GM23248 (cell line): ENCODE measurements around the gene ORMDL2. TPM values are rescaled to one million over a fixed set of nuclear protein-coding genes. Genes with fewer than 3 reads are reported as not detected.

Experiments
- DNase-seq: peaks from one replicate; pipeline ENCODE4 v3.0.0-alpha.2; 2015
- H2AFZ ChIP-seq: fragments of 200-600 bp; sonication (generic); 2 replicates; pipeline ENCODE4 v1.6.1; 2016; ENCODE audit warnings: antibody characterized with exemption
- H3F3A ChIP-seq: fragments of 200-600 bp; sonication (generic); 2 replicates; pipeline ENCODE4 v1.6.1; 2016; ENCODE audit warnings: mild to moderate bottlenecking, antibody characterized with exemption, mixed run types; ENCODE audit not compliant: insufficient read depth
- H3K27ac ChIP-seq: fragments of 200-600 bp; sonication (generic); 2 replicates; pipeline ENCODE4 v1.5.1; 2016; ENCODE audit warnings: mild to moderate bottlenecking
- H3K27me3 ChIP-seq: fragments of 200-600 bp; sonication (generic); replicated peaks from 2 replicates; pipeline ENCODE4 v1.6.1; 2016; ENCODE audit warnings: mild to moderate bottlenecking; ENCODE audit not compliant: insufficient read depth
- H3K36me3 ChIP-seq: fragments of 200-600 bp; sonication (generic); 2 replicates; pipeline ENCODE4 v1.6.1; 2016; ENCODE audit warnings: low read depth, mild to moderate bottlenecking
- H3K4me1 ChIP-seq: fragments of 200-600 bp; sonication (generic); 2 replicates; pipeline ENCODE4 v1.6.1; 2016; ENCODE audit warnings: mild to moderate bottlenecking; ENCODE audit not compliant: insufficient read depth
- H3K4me2 ChIP-seq: fragments of 200-600 bp; sonication (generic); one replicate; pipeline ENCODE4 v1.6.1; 2016; ENCODE audit warnings: mild to moderate bottlenecking; ENCODE audit not compliant: unreplicated experiment
- H3K4me3 ChIP-seq: fragments of 200-600 bp; sonication (generic); 2 replicates; pipeline ENCODE4 v1.5.1; 2016; ENCODE audit warnings: mild to moderate bottlenecking
- H3K79me2 ChIP-seq: fragments of 200-600 bp; sonication (generic); 2 replicates; pipeline ENCODE4 v1.6.1; 2016; ENCODE audit warnings: mild to moderate bottlenecking; ENCODE audit not compliant: insufficient read depth
- H3K9ac ChIP-seq: fragments of 200-600 bp; sonication (generic); 2 replicates; pipeline ENCODE4 v1.6.1; 2016; ENCODE audit warnings: mild to moderate bottlenecking
- H3K9me2 ChIP-seq: fragments of 200-600 bp; sonication (generic); 2 replicates; pipeline ENCODE4 v1.6.1; 2016; ENCODE audit warnings: mixed run types, mild to moderate bottlenecking, moderate library complexity; ENCODE audit not compliant: insufficient read depth
- H3K9me3 ChIP-seq: fragments of 200-600 bp; sonication (generic); one replicate; pipeline ENCODE4 v1.6.1; 2017; ENCODE audit warnings: low read depth
- H4K20me1 ChIP-seq: fragments of 200-600 bp; sonication (generic); 2 replicates; pipeline ENCODE4 v1.6.0; 2016; ENCODE audit not compliant: insufficient read depth
- EZH2 ChIP-seq: fragments of 200-600 bp; sonication (generic); IDR thresholded peaks from 2 replicates; pipeline ENCODE4 v1.6.1; 2018; ENCODE audit warnings: antibody characterized with exemption, mild to moderate bottlenecking; ENCODE audit not compliant: insufficient read depth, poor library complexity, severe bottlenecking
- EZH2phosphoT487 ChIP-seq: fragments of 200-600 bp; sonication (generic); IDR thresholded peaks from 2 replicates; pipeline ENCODE4 v1.6.1; 2018; ENCODE audit warnings: antibody characterized with exemption, moderate library complexity, mild to moderate bottlenecking, low read depth; ENCODE audit not compliant: insufficient read depth
- WGBS, 2 experiments: methylation state at CpG; one replicate each; pipeline ENCODE4 v1.1.6; 2015 to 2017; ENCODE audit warnings: low lambda C conversion rate in 2 of 2, low coverage in 1 of 2; ENCODE audit errors: missing lambda C conversion rate in 2 of 2; 5-methylcytosine and 5-hydroxymethylcytosine counted together
- in situ Hi-C: fragments of 300-500 bp; cut with MboI; formaldehyde crosslinking; loops from 2 replicates; pipeline ENCODE4 v1.15.0; 2020
- polyA plus RNA-seq: library from polyadenylated mRNA; unstranded; fragments of >200 nt; fragmentation: Nextera tagmentation; extraction: Ambion mirVana; gene quantifications from 2 replicates; pipeline ENCODE4 v1.2.1, GENCODE V29; 2016
- total RNA-seq: library from RNA; depleted of rRNA; stranded (reverse); fragments of >200 nt; shearing (Covaris generic); gene quantifications from 2 replicates; pipeline ENCODE4 v1.2.3, GENCODE V29; 2014

Gene ORMDL2
- total and polyA plus RNA-seq, 2 experiments from 2014 or later, result 21.7 to 87.7 TPM

DNA sequence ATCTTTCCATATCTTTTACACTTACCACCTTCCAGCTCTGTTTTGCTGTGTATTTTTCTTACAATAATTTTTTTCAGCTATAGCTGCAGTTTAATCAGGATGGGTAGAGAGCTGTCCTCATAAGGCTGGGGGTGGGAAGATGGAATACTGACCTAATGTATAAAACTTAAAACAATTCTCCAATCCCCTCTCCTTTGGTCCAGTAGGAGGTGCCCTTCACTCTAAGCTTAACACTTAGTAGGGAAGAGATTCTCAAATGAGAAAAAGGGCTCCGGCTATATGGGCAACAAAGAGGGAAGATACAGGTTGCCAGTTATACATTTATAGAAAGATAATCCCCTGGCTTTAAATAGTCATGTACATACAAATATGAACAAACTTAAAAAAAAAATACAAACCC is 2.8 kb downstream of the ORMDL2 start:
- Histone ChIP-seq H3K27me3 (no peaks in the 10 kb centered on the region), H3K79me2 (peaks cover 69% of the 10 kb centered on the region), H3K9me3 (no peaks in the 10 kb centered on the region), H3K4me2 (no peak overlapping the region), H4K20me1 (no peaks in the 10 kb centered on the region), H3K9ac (no peak overlapping the region), H3K36me3 (peaks cover 37% of the 10 kb centered on the region), H3K4me3 (no peak overlapping the region), H3K4me1 (peaks cover 25% of the 10 kb centered on the region), H2AFZ (no peak overlapping the region), H3K27ac (no peak overlapping the region), H3F3A (peaks cover 58% of the 10 kb centered on the region), H3K9me2 (no peaks in the 10 kb centered on the region)
- TF ChIP-seq EZH2, result no peak
- no peak for TF ChIP-seq EZH2phosphoT487
- 70 to 79% methylated on average over 1 of the region's 1 CpG for WGBS, 2 experiments
- in situ Hi-C loops, result loop anchor here (10.0 kb wide), 1 partner anchor 114 kb away; the partner anchor contains the start of gene DGKA
- DNase-seq, result peak; percentile 59

- no peaks in the 10 kb centered on the region for H4K20me1 ChIP-seq
- H3K4me1 ChIP-seq, result peaks cover 20% of the 10 kb centered on the region
- in situ Hi-C loops, result loop anchor here (10.0 kb wide), 1 partner anchor 113 kb away; the partner anchor contains the start of gene DGKA
- WGBS, 2 experiments, result 51 to 53% methylated on average over 6 of the region's 6 CpGs
- H3K9ac ChIP-seq, result no peak overlapping the region
- no peaks in the 10 kb centered on the region for H3K9me2 ChIP-seq
- H3F3A ChIP-seq, result peaks cover 48% of the 10 kb centered on the region
- TF ChIP-seq EZH2phosphoT487 (no peak), EZH2 (no peak)
- H3K4me3 ChIP-seq, result no peak overlapping the region
- no peak overlapping the region for H3K4me2 ChIP-seq
- H3K27ac ChIP-seq, result no peak overlapping the region
- H2AFZ ChIP-seq, result no peak overlapping the region
- H3K79me2 ChIP-seq, result peaks cover 69% of the 10 kb centered on the region
- H3K9me3 ChIP-seq, result no peaks in the 10 kb centered on the region
- H3K36me3 ChIP-seq, result peaks cover 37% of the 10 kb centered on the region
- H3K27me3 ChIP-seq, result no peaks in the 10 kb centered on the region
- no peak for DNase-seq
Measured at GRCh38 chr12:55822228-55822627, 4.4 kb downstream of the ORMDL2 start.

DNA sequence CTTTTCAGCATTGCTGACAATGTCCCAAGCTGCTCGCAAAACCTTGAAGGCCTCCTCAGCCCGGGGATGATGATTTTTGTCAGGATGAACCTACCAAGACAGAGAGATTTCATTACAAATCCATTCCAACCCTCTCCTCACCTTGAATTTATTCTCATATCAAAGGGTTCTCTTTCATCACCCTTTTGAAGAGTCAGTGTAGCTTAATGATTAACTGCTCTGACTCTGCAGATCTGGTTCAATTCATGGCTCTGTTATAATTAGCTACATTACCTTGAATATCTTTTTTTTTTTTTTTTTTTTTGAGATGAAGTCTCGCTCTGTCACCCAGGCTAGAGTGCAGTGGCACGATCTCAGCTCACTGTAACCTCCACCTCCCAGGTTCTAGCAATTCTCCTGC is 5.6 kb downstream of the ORMDL2 start:
- 73 to 80% methylated on average over 4 of the region's 4 CpGs for WGBS, 2 experiments
- H3K27me3 ChIP-seq, result no peaks in the 10 kb centered on the region
- H2AFZ ChIP-seq, result no peak overlapping the region
- H3K9me2 ChIP-seq, result no peaks in the 10 kb centered on the region
- H3K27ac ChIP-seq, result no peak overlapping the region
- H3F3A ChIP-seq, result peaks cover 45% of the 10 kb centered on the region
- H3K9me3 ChIP-seq, result no peaks in the 10 kb centered on the region
- peaks cover 37% of the 10 kb centered on the region for H3K36me3 ChIP-seq
- in situ Hi-C loops, result loop anchor here (10.0 kb wide), 1 partner anchor 111 kb away; the partner anchor contains the start of gene DGKA
- no peak for TF ChIP-seq EZH2
- no peak for TF ChIP-seq EZH2phosphoT487
- H3K79me2 ChIP-seq, result peaks cover 78% of the 10 kb centered on the region
- H3K4me1 ChIP-seq, result peaks cover 24% of the 10 kb centered on the region
- no peak overlapping the region for H3K9ac ChIP-seq
- no peak for DNase-seq
- H3K4me2 ChIP-seq, result no peak overlapping the region
- no peaks in the 10 kb centered on the region for H4K20me1 ChIP-seq
- H3K4me3 ChIP-seq, result no peak overlapping the region

GRCh38 chr12:55824726-55825125 is 6.9 kb downstream of the ORMDL2 start:
- in situ Hi-C loops, result loop anchor here (10.0 kb wide), 1 partner anchor 110 kb away; the partner anchor contains the start of gene DGKA
- Histone ChIP-seq H3K9me3 (no peaks in the 10 kb centered on the region), H3K27me3 (no peaks in the 10 kb centered on the region), H3K4me1 (peaks cover 15% of the 10 kb centered on the region), H3K27ac (0 out of 2 replicates have a peak overlapping the region, but pooled peaks have one; percentile 28), H3K9me2 (no peaks in the 10 kb centered on the region), H3K36me3 (peaks cover 33% of the 10 kb centered on the region), H2AFZ (no peak overlapping the region), H3F3A (peaks cover 32% of the 10 kb centered on the region), H3K4me2 (peak overlapping the region; percentile 1), H3K79me2 (peaks cover 80% of the 10 kb centered on the region), H3K4me3 (no peak overlapping the region), H4K20me1 (no peaks in the 10 kb centered on the region), H3K9ac (no peak overlapping the region)
- 80 to 86% methylated on average over 5 of the region's 5 CpGs for WGBS, 2 experiments
- no peak for TF ChIP-seq EZH2phosphoT487
- no peak for TF ChIP-seq EZH2
- no peak for DNase-seq

- no peaks in the 10 kb centered on the region for H3K9me2 ChIP-seq
- no peaks in the 10 kb centered on the region for H3K9me3 ChIP-seq
- WGBS, 2 experiments, result 94 to 95% methylated on average over 15 of the region's 15 CpGs
- in situ Hi-C loops, result loop anchor here (10.0 kb wide), 1 partner anchor 107 kb away; the partner anchor contains the start of gene DGKA
- H3K79me2 ChIP-seq, result peaks cover 83% of the 10 kb centered on the region
- H4K20me1 ChIP-seq, result no peaks in the 10 kb centered on the region
- no peak for TF ChIP-seq EZH2
- no peak for TF ChIP-seq EZH2phosphoT487
- peaks cover 22% of the 10 kb centered on the region; the same call in 1 of the 2 replicates for H3F3A ChIP-seq
- H3K36me3 ChIP-seq, result peaks cover 2% of the 10 kb centered on the region; the same call in 1 of the 2 replicates
- peaks cover 25% of the 10 kb centered on the region for H3K4me1 ChIP-seq
- H3K9ac ChIP-seq, result no peak overlapping the region
- no peak overlapping the region for H3K4me2 ChIP-seq
- no peaks in the 10 kb centered on the region for H3K27me3 ChIP-seq
- DNase-seq, result no peak
- no peak overlapping the region for H3K27ac ChIP-seq
- no peak overlapping the region for H3K4me3 ChIP-seq
- no peak overlapping the region for H2AFZ ChIP-seq
Measured at GRCh38 chr12:55827806-55828205, 10.0 kb downstream of the ORMDL2 start.
